BE2C (cell line): ENCODE data around the gene PPIF.

Experiments
- DNase-seq: peaks from one replicate; pipeline ENCODE4 v3.0.0-alpha.2; 2020
- H3K27me3 ChIP-seq: fragments of 250-450 bp; sonication (Bioruptor Pico); 2 replicates; pipeline ENCODE4 v1.5.1; 2020; ENCODE audit warnings: mild to moderate bottlenecking
- H3K36me3 ChIP-seq: fragments of 250-450 bp; sonication (Bioruptor Pico); 2 replicates; pipeline ENCODE4 v1.5.1; 2020; ENCODE audit warnings: mild to moderate bottlenecking
- H3K4me1 ChIP-seq: fragments of 250-450 bp; sonication (Bioruptor Pico); 2 replicates; pipeline ENCODE4 v1.5.1; 2020
- H3K4me3 ChIP-seq: 2 replicates; pipeline ENCODE4 v1.5.1; 2011; ENCODE audit warnings: low read depth, low read length
- H3K9me3 ChIP-seq: fragments of 250-450 bp; sonication (Bioruptor Pico); 2 replicates; pipeline ENCODE4 v1.5.1; 2020
- TF ChIP-seq, protein P1 (sequence below): IDR thresholded peaks from 2 replicates; pipeline ENCODE4 v1.5.1; 2012; ENCODE audit warnings: mild to moderate bottlenecking, low read depth, low read length

PPIF gene

GRCh38 chr10:79321494-79321882 is 25.8 kb upstream of the PPIF start:
- Histone ChIP-seq H3K9me3 (no peaks in the 10 kb centered on the region), H3K27me3 (no peaks in the 10 kb centered on the region), H3K4me1 (peaks cover 12% of the 10 kb centered on the region), H3K36me3 (no peaks in the 10 kb centered on the region), H3K4me3 (no peak overlapping the region)
- TF ChIP-seq, protein P1, sequence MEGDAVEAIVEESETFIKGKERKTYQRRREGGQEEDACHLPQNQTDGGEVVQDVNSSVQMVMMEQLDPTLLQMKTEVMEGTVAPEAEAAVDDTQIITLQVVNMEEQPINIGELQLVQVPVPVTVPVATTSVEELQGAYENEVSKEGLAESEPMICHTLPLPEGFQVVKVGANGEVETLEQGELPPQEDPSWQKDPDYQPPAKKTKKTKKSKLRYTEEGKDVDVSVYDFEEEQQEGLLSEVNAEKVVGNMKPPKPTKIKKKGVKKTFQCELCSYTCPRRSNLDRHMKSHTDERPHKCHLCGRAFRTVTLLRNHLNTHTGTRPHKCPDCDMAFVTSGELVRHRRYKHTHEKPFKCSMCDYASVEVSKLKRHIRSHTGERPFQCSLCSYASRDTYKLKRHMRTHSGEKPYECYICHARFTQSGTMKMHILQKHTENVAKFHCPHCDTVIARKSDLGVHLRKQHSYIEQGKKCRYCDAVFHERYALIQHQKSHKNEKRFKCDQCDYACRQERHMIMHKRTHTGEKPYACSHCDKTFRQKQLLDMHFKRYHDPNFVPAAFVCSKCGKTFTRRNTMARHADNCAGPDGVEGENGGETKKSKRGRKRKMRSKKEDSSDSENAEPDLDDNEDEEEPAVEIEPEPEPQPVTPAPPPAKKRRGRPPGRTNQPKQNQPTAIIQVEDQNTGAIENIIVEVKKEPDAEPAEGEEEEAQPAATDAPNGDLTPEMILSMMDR, result no peak
- no peak for DNase-seq

- TF ChIP-seq, protein P1, result no peak
- no peaks in the 10 kb centered on the region for H3K27me3 ChIP-seq
- no peaks in the 10 kb centered on the region for H3K9me3 ChIP-seq
- peaks cover 7% of the 10 kb centered on the region for H3K4me1 ChIP-seq
- H3K36me3 ChIP-seq, result no peaks in the 10 kb centered on the region
- no peak overlapping the region for H3K4me3 ChIP-seq
- DNase-seq, result no peak
These were observed 25.3 kb upstream of the PPIF start for GRCh38 chr10:79321951-79322350.

- Histone ChIP-seq H3K4me3 (no peak overlapping the region), H3K9me3 (no peaks in the 10 kb centered on the region), H3K36me3 (no peaks in the 10 kb centered on the region), H3K27me3 (no peaks in the 10 kb centered on the region), H3K4me1 (peaks cover 2% of the 10 kb centered on the region)
- no peak for DNase-seq
- TF ChIP-seq, protein P1, result no peak
These were observed 24.4 kb upstream of the PPIF start for GRCh38 chr10:79322616-79323543.

GRCh38 chr10:79323602-79324001 is 23.7 kb upstream of the PPIF start:
- Histone ChIP-seq H3K27me3 (no peaks in the 10 kb centered on the region), H3K9me3 (no peaks in the 10 kb centered on the region), H3K4me3 (no peak overlapping the region), H3K4me1 (peaks cover 2% of the 10 kb centered on the region), H3K36me3 (no peaks in the 10 kb centered on the region)
- DNase-seq, result no peak
- TF ChIP-seq, protein P1, result no peak

DNA sequence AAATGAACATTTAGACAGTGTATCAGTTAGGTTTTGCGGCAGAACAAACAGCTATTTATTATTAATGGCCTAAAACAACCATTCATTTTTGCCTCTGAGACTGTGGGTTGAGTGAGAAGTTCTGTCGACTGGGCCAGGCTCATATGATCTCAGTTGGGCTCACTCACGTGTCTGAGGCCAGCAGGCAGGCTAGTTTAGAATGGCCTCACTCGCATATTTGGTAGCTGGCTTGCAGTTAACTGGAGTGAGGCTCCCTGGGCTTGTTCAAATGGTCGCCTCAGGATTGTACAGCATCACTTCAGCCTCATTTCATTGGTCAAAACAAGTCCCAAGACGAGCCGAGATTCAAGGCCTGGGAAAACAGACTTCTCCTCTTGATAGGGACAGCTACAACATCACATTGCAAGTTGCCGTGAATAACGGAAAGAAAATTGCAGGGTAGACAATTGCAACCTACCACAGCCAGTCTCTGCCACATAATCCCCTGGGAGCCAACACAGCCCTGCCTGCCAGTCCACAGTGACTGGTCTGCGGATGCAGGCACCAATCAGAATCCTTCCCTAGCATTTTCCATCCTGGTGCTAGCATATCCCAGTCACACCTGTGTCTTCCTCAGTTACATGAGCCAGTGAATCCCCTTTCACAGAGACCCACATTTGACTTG is 23.1 kb upstream of the PPIF start:
- peak; percentile 53 for DNase-seq
- TF ChIP-seq, protein P1, result no peak
- Histone ChIP-seq H3K9me3 (no peaks in the 10 kb centered on the region), H3K4me3 (no peak overlapping the region), H3K4me1 (peaks cover 2% of the 10 kb centered on the region), H3K27me3 (no peaks in the 10 kb centered on the region), H3K36me3 (no peaks in the 10 kb centered on the region)
